GM23338 (cell line): Measurements from ENCODE around the gene SMARCE1. TPM values are rescaled to one million over a fixed set of nuclear protein-coding genes. Genes with fewer than 3 reads are reported as not detected.

ENCODE experiments used
- ATAC-seq: fragments of 200-7000 bp; cut with Tn5 transposase; 3 replicates; pipeline ENCODE4 v1.9.1; 2020
- DNase-seq: peaks from one replicate; pipeline ENCODE4 v3.0.0-alpha.2; 2015; ENCODE audit warnings: low spot score
- H2AFZ ChIP-seq: fragments of 200-600 bp; sonication (generic); 2 replicates; pipeline ENCODE4 v1.8.0; 2016; ENCODE audit warnings: antibody characterized with exemption, mild to moderate bottlenecking, moderate library complexity
- H3F3A ChIP-seq: fragments of 200-600 bp; sonication (generic); replicated peaks from 2 replicates; pipeline ENCODE4 v1.8.0; 2017; ENCODE audit warnings: antibody characterized with exemption, mixed run types, low read depth
- H3K27ac ChIP-seq: fragments of 200-600 bp; sonication (generic); 2 replicates; pipeline ENCODE4 v1.6.1; 2016; ENCODE audit warnings: low read depth
- H3K27me3 ChIP-seq: fragments of 200-600 bp; sonication (generic); 2 replicates; pipeline ENCODE4 v1.8.0; 2016; ENCODE audit warnings: mild to moderate bottlenecking, mixed run types, moderate library complexity; ENCODE audit not compliant: insufficient read depth
- H3K36me3 ChIP-seq: fragments of 200-600 bp; sonication (generic); 2 replicates; pipeline ENCODE4 v1.8.0; 2016; ENCODE audit warnings: mild to moderate bottlenecking; ENCODE audit not compliant: insufficient read depth
- H3K4me1 ChIP-seq: fragments of 200-600 bp; sonication (generic); 2 replicates; pipeline ENCODE4 v1.8.0; 2016; ENCODE audit warnings: mild to moderate bottlenecking, moderate library complexity; ENCODE audit not compliant: insufficient read depth
- H3K4me2 ChIP-seq: fragments of 200-600 bp; sonication (generic); 2 replicates; pipeline ENCODE4 v1.7.1; 2017; ENCODE audit warnings: mixed run types
- H3K4me3 ChIP-seq: fragments of 200-600 bp; sonication (generic); 2 replicates; pipeline ENCODE4 v1.6.1; 2016; ENCODE audit warnings: mixed run types
- H3K79me2 ChIP-seq: fragments of 200-600 bp; sonication (generic); replicated peaks from 2 replicates; pipeline ENCODE4 v1.8.0; 2017; ENCODE audit warnings: mild to moderate bottlenecking; ENCODE audit not compliant: insufficient read depth
- H3K9me2 ChIP-seq: fragments of 200-600 bp; sonication (generic); 2 replicates; pipeline ENCODE4 v1.8.0; 2017; ENCODE audit not compliant: insufficient read depth
- H4K20me1 ChIP-seq: fragments of 200-600 bp; sonication (generic); replicated peaks from 2 replicates; pipeline ENCODE4 v1.8.0; 2017; ENCODE audit warnings: mild to moderate bottlenecking; ENCODE audit not compliant: insufficient read depth
- H3K27ac Mint-ChIP-seq: 2 replicates; pipeline ENCODE4 v1.8.0; 2020; ENCODE audit warnings: inconsistent platforms, mild to moderate bottlenecking, moderate library complexity, mixed read lengths
- H3K27me3 Mint-ChIP-seq: 3 replicates; pipeline ENCODE4 v1.8.0; 2022; ENCODE audit warnings: low read depth, mild to moderate bottlenecking, moderate library complexity, mixed read lengths, inconsistent platforms; ENCODE audit not compliant: insufficient read depth, poor library complexity
- H3K36me3 Mint-ChIP-seq: 3 replicates; pipeline ENCODE4 v1.8.0; 2021; ENCODE audit warnings: low read depth, mild to moderate bottlenecking, inconsistent platforms, moderate library complexity, mixed read lengths
- H3K4me1 Mint-ChIP-seq: 3 replicates; pipeline ENCODE4 v1.8.0; 2020; ENCODE audit warnings: mild to moderate bottlenecking, inconsistent platforms, mixed read lengths
- H3K4me3 Mint-ChIP-seq: 3 replicates; pipeline ENCODE4 v1.8.0; 2021; ENCODE audit warnings: moderate library complexity, mild to moderate bottlenecking, inconsistent platforms, mixed read lengths
- H3K9me3 Mint-ChIP-seq: 3 replicates; pipeline ENCODE4 v1.8.0; 2020; ENCODE audit warnings: moderate library complexity, mild to moderate bottlenecking, inconsistent platforms, mixed read lengths
- CREB1 ChIP-seq: fragments of 250-450 bp; sonication (Bioruptor Pico); IDR thresholded peaks from 2 replicates; pipeline ENCODE4 v1.5.0; 2020; ENCODE audit warnings: low read depth, mild to moderate bottlenecking, moderate library complexity
- EZH2 ChIP-seq: fragments of 200-600 bp; sonication (generic); IDR thresholded peaks from one replicate; pipeline ENCODE4 v1.8.0; 2017; ENCODE audit warnings: antibody characterized with exemption, mild to moderate bottlenecking, low read depth; ENCODE audit not compliant: unreplicated experiment
- EZH2phosphoT487 ChIP-seq: fragments of 200-600 bp; sonication (generic); IDR thresholded peaks from one replicate; pipeline ENCODE4 v1.8.1; 2018; ENCODE audit warnings: antibody characterized with exemption; ENCODE audit not compliant: unreplicated experiment
- JUNB ChIP-seq: IDR thresholded peaks from one replicate; pipeline ENCODE4 v1.6.1; 2016; ENCODE audit warnings: antibody characterized with exemption; ENCODE audit not compliant: unreplicated experiment
- POLR2AphosphoS5 ChIP-seq: IDR thresholded peaks from 2 replicates; pipeline ENCODE4 v1.6.1; 2016; ENCODE audit warnings: antibody characterized with exemption, low read depth
- REST ChIP-seq: IDR thresholded peaks from one replicate; pipeline ENCODE4 v1.6.1; 2018; ENCODE audit warnings: antibody characterized with exemption; ENCODE audit not compliant: unreplicated experiment
- STAT1 ChIP-seq: IDR thresholded peaks from one replicate; pipeline ENCODE4 v1.6.1; 2016; ENCODE audit warnings: antibody characterized with exemption; ENCODE audit not compliant: unreplicated experiment
- ZNF114 ChIP-seq: fragments of 250-450 bp; sonication (Bioruptor Pico); IDR thresholded peaks from 2 replicates; pipeline ENCODE4 v1.5.0; 2020; ENCODE audit warnings: mild to moderate bottlenecking, moderate library complexity
- ZNF331 ChIP-seq: fragments of 250-450 bp; sonication (Bioruptor Pico); IDR thresholded peaks from 2 replicates; pipeline ENCODE4 v1.5.0; 2020; ENCODE audit warnings: low read depth, mild to moderate bottlenecking, moderate library complexity
- polyA plus RNA-seq: library from polyadenylated mRNA; unstranded; fragments of >200 nt; fragmentation: Nextera tagmentation; extraction: Ambion mirVana; gene quantifications from 2 replicates; pipeline ENCODE4 v1.2.1, GENCODE V29; 2016
- total RNA-seq: library from RNA; depleted of rRNA; stranded (reverse); fragments of >200 nt; shearing (Covaris generic); gene quantifications from 2 replicates; pipeline ENCODE4 v1.2.3, GENCODE V29; 2014
- TF ChIP-seq, protein P1 (sequence below): IDR thresholded peaks from 2 replicates; pipeline ENCODE4 v1.6.1; 2016; ENCODE audit warnings: antibody characterized with exemption
- TF ChIP-seq, protein P2 (sequence below), 2 experiments: fragments of 200-600 bp in 1 of 2; sonication (generic) in 1 of 2; conservative IDR thresholded peaks; 2 replicates each; pipeline versions ENCODE4 v1.5.1 to v1.6.1; 2016 to 2017; ENCODE audit warnings: antibody characterized with exemption in 2 of 2, low read depth in 2 of 2, mild to moderate bottlenecking in 2 of 2, moderate library complexity in 1 of 2

The SMARCE1 gene
- total and polyA plus RNA-seq, 2 experiments from 2014 or later: 101 to 258 TPM

DNA sequence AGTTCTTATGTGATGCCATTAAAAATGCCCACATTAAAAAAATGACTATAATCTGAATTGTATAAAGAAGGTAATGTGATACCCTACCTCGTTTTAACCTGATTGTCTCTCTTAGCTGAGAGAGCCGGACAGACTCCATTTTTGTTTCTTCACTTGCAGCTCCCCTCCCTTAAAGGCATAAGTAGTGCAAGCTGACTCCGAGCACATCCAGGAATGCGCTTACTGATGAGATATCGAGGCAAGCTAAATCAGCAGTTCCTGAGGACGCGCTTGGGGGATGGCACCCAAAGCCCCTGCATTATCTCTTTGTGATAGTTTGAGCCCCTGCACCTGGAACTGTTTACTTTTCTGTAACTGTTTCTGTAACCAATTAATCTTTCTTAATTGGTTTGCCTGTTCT lies 49.7 kb upstream of the SMARCE1 start:
- DNase-seq (peak; percentile 11), ATAC-seq (no peak)
- Histone ChIP-seq H2AFZ (no peak overlapping the region), H3K4me2 (no peak overlapping the region), H3K4me1 (no peaks in the 10 kb centered on the region), H3K36me3 (no peaks in the 10 kb centered on the region), H3K4me3 (no peak overlapping the region), H3F3A (no peaks in the 10 kb centered on the region), H3K27ac (no peak overlapping the region), H3K27me3 (no peaks in the 10 kb centered on the region), H4K20me1 (no peaks in the 10 kb centered on the region), H3K9me2 (no peaks in the 10 kb centered on the region), H3K79me2 (no peaks in the 10 kb centered on the region)
- Mint-ChIP-seq H3K4me3 (no peak overlapping the region), H3K4me1 (peaks cover 4% of the 10 kb centered on the region; the same call in 1 of the 3 replicates), H3K9me3 (no peaks in the 10 kb centered on the region), H3K36me3 (no peaks in the 10 kb centered on the region), H3K27me3 (peaks cover 2% of the 10 kb centered on the region), H3K27ac (no peak overlapping the region)
- TF ChIP-seq EZH2: no peak

DNA sequence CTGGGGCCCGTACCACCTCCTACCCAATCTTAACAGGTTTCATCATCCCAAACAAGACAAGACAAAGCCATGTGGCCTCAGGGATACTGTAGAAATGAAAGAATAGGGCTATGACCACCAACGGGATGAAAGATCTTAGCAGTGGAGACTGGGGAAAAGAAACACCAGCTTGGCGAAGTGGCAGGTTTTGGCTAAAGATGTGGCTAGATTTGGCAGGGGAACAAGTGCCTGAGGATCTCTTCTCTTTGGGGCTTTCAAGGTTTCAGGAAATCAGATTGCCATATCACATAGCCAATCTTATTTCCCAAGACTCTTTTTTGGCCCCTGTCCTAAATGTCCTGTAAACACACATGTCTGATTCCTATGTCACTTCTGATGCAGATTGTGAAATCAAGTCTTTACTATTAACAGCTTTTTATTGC lies 49.0 kb upstream of the SMARCE1 start:
- H3K27me3 ChIP-seq: no peaks in the 10 kb centered on the region
- TF ChIP-seq, protein P1, sequence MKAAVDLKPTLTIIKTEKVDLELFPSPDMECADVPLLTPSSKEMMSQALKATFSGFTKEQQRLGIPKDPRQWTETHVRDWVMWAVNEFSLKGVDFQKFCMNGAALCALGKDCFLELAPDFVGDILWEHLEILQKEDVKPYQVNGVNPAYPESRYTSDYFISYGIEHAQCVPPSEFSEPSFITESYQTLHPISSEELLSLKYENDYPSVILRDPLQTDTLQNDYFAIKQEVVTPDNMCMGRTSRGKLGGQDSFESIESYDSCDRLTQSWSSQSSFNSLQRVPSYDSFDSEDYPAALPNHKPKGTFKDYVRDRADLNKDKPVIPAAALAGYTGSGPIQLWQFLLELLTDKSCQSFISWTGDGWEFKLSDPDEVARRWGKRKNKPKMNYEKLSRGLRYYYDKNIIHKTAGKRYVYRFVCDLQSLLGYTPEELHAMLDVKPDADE: no peak
- TF ChIP-seq REST (no peak), EZH2 (no peak), JUNB (no peak), STAT1 (no peak), POLR2AphosphoS5 (no peak), EZH2phosphoT487 (no peak), ZNF114 (CRISPR knock-in tag) (no peak), CREB1 (no peak), ZNF331 (CRISPR knock-in tag) (no peak)
- TF ChIP-seq, protein P2, sequence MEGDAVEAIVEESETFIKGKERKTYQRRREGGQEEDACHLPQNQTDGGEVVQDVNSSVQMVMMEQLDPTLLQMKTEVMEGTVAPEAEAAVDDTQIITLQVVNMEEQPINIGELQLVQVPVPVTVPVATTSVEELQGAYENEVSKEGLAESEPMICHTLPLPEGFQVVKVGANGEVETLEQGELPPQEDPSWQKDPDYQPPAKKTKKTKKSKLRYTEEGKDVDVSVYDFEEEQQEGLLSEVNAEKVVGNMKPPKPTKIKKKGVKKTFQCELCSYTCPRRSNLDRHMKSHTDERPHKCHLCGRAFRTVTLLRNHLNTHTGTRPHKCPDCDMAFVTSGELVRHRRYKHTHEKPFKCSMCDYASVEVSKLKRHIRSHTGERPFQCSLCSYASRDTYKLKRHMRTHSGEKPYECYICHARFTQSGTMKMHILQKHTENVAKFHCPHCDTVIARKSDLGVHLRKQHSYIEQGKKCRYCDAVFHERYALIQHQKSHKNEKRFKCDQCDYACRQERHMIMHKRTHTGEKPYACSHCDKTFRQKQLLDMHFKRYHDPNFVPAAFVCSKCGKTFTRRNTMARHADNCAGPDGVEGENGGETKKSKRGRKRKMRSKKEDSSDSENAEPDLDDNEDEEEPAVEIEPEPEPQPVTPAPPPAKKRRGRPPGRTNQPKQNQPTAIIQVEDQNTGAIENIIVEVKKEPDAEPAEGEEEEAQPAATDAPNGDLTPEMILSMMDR (conservative IDR thresholded peaks at IDR 0.05; ENCODE audit: low read depth in 2 of 2): no peak

More for the DNA sequence above, 49.0 kb upstream of the SMARCE1 start:
- H2AFZ ChIP-seq: peak overlapping the region; percentile 45; the same call in 1 of the 2 replicates
- ATAC-seq (no peak), DNase-seq (no peak)
- no peak overlapping the region for H3K27ac ChIP-seq
- H3K4me2 ChIP-seq: no peak overlapping the region
- no peaks in the 10 kb centered on the region for H3K36me3 ChIP-seq
- Mint-ChIP-seq H3K4me3 (no peak overlapping the region), H3K27ac (no peak overlapping the region), H3K27me3 (peaks cover 2% of the 10 kb centered on the region), H3K4me1 (peaks cover 4% of the 10 kb centered on the region; the same call in 1 of the 3 replicates), H3K36me3 (no peaks in the 10 kb centered on the region), H3K9me3 (no peaks in the 10 kb centered on the region)
- no peaks in the 10 kb centered on the region for H3K79me2 ChIP-seq
- no peaks in the 10 kb centered on the region for H3K4me1 ChIP-seq
- no peaks in the 10 kb centered on the region for H4K20me1 ChIP-seq
- no peak overlapping the region for H3K4me3 ChIP-seq
- no peaks in the 10 kb centered on the region for H3K9me2 ChIP-seq
- no peaks in the 10 kb centered on the region for H3F3A ChIP-seq
